Thyroid gland (tissue), 4 donors: ENCODE data around the gene ACOX2.

Experiments used
- POLR2A ChIP-seq, 2 donors: fragments of 450-650 bp; IDR thresholded peaks; one replicate each; pipeline ENCODE4 v1.6.1; 2017; ENCODE audit warnings: antibody characterized with exemption in 2 of 2, mild to moderate bottlenecking in 2 of 2, moderate library complexity in 1 of 2
- TF ChIP-seq, protein P1 (sequence below), 6 experiments: fragments of 200-600 bp in 3 of 6; fragments of 450-650 bp in 3 of 6; sonication (generic) in 3 of 6; IDR thresholded peaks; one replicate each; pipeline ENCODE4 v1.5.1; 2016 to 2019; ENCODE audit warnings: antibody characterized with exemption in 6 of 6, mild to moderate bottlenecking in 2 of 6, inconsistent platforms in 1 of 6, moderate library complexity in 1 of 6

DNA sequence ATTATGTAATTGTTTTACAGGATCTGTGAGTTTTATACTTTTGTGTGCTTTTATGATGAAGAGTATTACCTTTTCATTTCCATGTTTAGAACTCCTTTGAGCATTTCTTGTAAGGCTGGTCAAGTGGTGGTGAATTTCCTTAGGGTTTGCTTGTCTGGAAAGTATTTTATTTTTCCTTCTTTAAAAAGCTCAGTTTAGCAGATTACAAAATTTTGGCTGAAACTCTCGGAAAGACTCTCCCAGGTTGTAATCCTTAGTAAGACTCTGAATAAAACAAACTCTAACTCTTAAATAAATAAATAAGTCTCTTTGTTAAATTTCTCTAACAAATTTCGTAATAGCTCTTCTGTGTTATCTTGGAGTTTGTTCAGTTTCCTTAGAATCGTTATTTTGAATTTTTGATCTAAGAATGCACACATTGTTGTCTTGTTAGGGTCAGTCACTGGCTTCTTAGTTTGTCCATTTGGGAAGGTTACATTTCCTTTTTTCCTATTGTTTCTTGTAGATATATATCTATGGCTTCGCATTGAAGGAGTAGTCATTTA is 14.7 kb upstream of the ACOX2 start:
- no peak for TF ChIP-seq POLR2A (IDR thresholded peaks at IDR 0.05)
- TF ChIP-seq, protein P1, sequence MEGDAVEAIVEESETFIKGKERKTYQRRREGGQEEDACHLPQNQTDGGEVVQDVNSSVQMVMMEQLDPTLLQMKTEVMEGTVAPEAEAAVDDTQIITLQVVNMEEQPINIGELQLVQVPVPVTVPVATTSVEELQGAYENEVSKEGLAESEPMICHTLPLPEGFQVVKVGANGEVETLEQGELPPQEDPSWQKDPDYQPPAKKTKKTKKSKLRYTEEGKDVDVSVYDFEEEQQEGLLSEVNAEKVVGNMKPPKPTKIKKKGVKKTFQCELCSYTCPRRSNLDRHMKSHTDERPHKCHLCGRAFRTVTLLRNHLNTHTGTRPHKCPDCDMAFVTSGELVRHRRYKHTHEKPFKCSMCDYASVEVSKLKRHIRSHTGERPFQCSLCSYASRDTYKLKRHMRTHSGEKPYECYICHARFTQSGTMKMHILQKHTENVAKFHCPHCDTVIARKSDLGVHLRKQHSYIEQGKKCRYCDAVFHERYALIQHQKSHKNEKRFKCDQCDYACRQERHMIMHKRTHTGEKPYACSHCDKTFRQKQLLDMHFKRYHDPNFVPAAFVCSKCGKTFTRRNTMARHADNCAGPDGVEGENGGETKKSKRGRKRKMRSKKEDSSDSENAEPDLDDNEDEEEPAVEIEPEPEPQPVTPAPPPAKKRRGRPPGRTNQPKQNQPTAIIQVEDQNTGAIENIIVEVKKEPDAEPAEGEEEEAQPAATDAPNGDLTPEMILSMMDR (IDR thresholded peaks at IDR 0.05): no peak
